Left hindlimb (tissue), 1 donor: ENCODE results near the gene FUT3.
"Not testable (repeated sequence)": the region's sequence is repeated elsewhere in the genome, so short reads cannot be mapped to it uniquely, and the experiment has no call there.

Experiments
- DNase-seq: peaks from one replicate; pipeline ENCODE4 v3.0.0-alpha.2; 2018

Gene FUT3

DNA sequence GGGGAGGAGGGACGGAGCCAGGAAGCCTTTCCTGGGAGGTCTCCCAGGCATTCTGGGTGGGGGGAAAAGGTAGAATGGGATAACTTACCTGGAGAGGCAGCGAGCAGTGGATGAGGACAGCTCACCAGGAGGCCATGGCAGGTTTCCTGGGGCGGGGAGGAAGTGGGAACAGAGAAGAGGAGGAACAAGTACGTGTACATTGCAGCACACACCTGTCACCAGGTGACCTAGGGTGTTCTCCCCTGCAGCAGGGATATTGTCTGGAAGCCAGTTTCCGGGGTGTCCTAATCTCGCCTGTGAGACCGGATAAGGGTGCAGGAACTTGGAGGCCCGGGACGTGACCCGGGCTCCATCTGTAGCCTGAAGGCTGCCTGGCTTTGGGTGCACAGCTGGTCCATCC, at the start of gene FUT3:
Gene FUT3 (minus strand): TSS at position 148 of the 400 bp plus-strand sequence.
- no peak for DNase-seq

DNA sequence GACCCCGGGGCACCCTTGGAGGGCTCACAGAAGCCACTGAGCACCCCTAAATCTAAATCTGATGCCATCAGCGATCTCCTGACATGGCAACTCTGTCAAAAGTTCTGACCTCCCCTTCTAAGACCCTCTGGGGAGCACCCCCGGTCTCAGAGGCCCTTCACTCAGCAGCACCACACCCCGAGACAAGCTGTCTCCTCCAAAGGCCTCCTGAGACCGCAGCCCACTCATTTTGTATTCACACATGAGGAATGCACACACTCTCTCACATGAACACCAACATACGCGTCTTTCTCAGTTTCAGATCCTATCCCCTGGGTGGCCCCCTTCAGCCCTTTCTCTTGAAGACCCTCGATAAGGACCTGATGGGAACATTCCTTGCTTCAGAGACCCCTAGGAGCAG, 49.7 kb upstream of the FUT3 start:
- DNase-seq: no peak

DNA sequence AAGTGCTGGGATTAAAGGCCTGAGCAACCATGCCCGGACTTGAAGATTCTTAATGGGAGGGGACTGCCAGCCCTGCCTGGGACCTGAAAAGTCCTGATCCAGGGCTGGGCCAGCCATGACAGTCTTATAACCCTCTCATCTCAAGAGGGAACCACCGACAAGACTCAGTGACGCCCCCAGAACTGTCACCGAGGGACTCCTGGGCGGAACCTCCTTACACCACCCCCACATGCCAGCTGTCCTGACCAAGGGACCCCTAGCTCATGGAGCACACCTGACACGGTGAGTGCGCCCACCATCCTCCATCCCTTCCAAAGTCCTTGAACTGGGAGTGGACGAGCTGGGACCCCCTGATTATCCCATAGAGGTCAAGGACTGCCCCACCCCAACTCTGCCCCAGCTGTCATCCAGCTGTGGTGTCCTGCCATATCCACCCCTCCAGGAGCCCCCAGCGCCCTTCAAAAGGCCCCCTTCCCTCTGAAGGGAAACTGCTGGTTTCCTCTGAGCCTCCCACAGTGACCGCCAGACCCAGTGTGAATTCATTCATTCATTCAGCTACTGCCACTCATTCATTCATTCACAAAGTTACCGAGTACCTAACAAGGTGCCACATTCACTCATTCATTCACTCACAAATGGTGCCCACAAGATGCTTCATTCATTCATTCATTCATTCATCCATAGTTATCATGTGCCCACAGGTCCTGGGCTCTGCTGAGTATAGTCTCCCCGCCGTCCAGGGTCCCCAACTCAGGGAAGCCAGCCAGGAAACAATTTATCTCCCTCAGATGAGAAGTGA, 48.7 kb upstream of the FUT3 start:
- DNase-seq: peak; percentile 19

GRCh38 chr19:5897189-5897969, 46.1 kb upstream of the FUT3 start:
- peak; percentile 42 for DNase-seq

GRCh38 chr19:5896365-5897076, 45.3 kb upstream of the FUT3 start:
- DNase-seq: peak; percentile 40

GRCh38 chr19:5895890-5896289, 44.6 kb upstream of the FUT3 start:
- peak; percentile 20 for DNase-seq

- peak; percentile 28 for DNase-seq
Measured at GRCh38 chr19:5895409-5895808, 44.2 kb upstream of the FUT3 start.

GRCh38 chr19:5894704-5895349, 43.6 kb upstream of the FUT3 start:
- DNase-seq: peak; percentile 32

GRCh38 chr19:5893907-5894703, 42.9 kb upstream of the FUT3 start:
- DNase-seq: peak; percentile 52

DNA sequence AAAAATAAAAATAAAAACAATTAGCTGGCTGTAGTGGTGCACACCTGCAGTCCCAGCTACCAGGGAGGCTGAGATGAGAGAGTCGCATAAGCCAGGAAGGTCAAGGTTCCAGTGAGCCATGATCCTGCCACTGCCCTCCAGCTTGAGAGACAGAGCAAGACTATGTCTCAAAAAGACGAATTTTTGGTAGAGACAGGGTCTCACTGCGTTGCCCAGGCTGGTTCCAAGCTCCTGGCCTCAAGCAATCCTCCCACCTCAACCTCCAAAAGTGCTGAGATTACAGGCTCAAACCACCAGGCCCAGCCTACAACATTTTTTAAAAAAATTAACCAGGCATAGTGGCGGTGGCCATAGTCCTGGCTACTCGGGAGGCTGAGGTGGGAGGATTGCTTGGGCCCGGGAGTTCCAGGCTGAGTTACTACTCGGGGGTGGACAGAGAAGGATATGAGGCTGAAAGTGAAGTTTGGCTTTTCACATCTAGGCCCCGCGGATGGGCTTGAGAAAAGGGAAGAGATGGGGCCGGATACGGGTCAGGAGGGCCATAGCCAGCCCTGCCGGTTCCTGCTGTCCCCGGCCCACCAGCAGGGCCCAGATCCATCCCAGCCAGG, 42.2 kb upstream of the FUT3 start:
- DNase-seq: no peak

GRCh38 chr19:5892772-5893275, 41.6 kb upstream of the FUT3 start:
- peak; percentile 39 for DNase-seq

DNA sequence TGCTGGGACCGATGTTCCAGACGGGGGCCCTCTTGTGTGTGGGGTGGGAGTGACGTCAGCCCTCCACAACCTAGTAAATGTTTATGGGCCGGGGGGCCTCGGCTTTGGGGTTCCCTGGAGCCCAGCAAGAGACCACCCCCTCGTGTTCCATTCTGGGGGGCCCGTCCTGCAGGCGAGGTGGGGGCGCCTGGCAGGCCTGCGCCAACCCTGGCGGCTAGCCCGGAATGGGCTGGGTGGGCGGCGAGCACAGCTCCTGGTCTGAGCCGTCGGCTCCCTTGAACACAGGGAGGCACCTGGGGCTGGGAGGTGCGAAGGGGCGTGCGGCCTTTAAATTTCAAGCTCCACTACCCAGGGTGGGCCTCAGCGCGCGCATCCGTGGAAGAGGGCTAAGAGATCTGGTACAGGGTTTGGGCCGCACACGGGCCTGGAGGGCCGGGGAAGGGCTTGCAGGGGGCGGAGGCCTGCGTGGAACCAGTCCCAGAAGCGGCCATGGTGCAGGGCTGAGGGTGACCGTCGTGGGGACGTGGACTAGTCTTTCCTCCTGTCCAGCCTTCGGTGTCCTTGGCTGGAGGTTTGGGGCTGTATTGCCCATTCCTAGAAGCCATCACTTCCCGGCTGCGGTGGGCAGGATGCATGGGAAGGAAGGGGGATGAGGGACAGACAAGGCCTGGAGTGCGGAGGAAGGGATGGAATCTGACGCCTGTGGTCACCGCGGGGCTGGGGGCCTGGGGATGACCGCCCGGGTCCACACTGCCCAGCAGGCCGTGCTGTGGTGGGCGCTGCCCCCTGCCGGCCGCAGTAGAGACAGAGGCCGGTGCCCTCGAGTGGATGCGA, 40.9 kb upstream of the FUT3 start:
- peak; percentile 68 for DNase-seq

- DNase-seq: peak; percentile 39
Measured at GRCh38 chr19:5891572-5891937, 40.3 kb upstream of the FUT3 start.

GRCh38 chr19:5890099-5890498, 38.9 kb upstream of the FUT3 start:
- DNase-seq: no peak

DNA sequence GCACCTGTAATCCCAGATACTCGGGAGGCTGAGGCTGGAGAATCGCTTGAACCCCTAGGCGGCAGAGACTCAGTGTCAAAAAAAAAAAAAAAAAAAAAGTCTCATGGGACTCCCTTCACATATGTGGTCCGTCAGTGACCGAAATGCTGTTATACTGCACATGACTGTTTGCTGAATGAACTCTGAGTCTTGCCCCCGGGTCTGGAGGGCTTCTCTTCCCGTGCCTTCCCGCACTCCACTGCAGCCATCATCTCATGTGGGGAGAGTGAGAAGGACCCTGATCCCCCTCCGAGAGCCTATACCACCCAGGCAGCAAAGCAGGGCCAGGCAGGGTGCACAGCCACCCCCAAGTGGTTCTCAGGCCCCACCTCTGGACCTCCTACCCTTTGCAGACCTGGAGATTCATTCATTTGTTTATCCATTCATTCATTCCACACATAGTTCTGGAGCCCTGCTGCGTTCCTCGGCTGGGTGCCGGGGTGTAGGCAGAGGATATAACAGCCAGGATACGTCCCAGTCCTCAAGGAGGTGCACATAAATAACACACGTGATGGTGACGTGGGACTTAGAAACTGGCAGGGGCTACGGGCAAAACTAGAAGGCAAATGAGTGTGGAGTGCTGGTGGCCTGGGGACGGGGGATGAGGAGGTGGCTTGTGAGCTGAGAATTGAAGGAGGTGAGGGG, 38.2 kb upstream of the FUT3 start:
- peak; percentile 25 for DNase-seq

GRCh38 chr19:5884065-5884811, 33.0 kb upstream of the FUT3 start:
- not testable (repeated sequence) for DNase-seq

- DNase-seq: not testable (repeated sequence)
Measured at GRCh38 chr19:5883157-5883873, 32.1 kb upstream of the FUT3 start.

DNA sequence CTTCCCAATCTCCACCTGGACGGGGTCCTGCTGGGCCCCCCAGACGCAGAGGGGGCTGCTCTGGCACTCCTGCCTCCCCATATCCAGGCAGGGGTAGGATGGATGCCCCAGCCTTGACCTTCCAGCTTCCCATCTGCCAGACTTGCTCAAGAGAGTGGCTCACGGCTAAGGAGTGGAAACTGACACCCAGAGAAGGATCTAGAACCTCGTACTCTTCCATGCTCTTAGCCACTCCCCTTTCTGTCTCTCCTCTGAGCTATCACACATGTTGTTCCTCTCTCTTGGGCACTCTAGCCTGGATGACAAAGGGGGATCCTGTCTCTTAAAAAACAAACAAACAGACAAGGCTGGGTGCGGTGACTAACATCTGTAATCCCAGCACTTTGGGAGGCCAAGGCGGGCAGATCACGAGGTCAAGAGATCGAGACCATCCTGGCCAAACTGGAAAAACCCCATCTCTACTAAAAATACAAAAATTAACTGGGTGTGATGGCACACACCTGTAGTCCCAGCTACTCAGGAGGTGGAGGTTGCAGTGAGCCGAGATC, 31.2 kb upstream of the FUT3 start:
- no peak for DNase-seq
